Loucy (cell line): ENCODE data around the gene GNB1.
"Not testable (repeated sequence)": the region's sequence is repeated elsewhere in the genome, so short reads cannot be mapped to it uniquely, and the experiment has no call there.

ENCODE experiments used
- EZH2phosphoT487 ChIP-seq: fragments of 200-600 bp; IDR thresholded peaks from 2 replicates; pipeline ENCODE4 v1.6.1; 2018; ENCODE audit warnings: antibody characterized with exemption, mild to moderate bottlenecking, moderate library complexity, borderline replicate concordance
- TF ChIP-seq, protein P1 (sequence below): fragments of 200-600 bp; sonication (generic); conservative IDR thresholded peaks from 2 replicates; pipeline ENCODE4 v1.5.1; 2014; ENCODE audit warnings: mild to moderate bottlenecking, antibody characterized with exemption, low read length

DNA sequence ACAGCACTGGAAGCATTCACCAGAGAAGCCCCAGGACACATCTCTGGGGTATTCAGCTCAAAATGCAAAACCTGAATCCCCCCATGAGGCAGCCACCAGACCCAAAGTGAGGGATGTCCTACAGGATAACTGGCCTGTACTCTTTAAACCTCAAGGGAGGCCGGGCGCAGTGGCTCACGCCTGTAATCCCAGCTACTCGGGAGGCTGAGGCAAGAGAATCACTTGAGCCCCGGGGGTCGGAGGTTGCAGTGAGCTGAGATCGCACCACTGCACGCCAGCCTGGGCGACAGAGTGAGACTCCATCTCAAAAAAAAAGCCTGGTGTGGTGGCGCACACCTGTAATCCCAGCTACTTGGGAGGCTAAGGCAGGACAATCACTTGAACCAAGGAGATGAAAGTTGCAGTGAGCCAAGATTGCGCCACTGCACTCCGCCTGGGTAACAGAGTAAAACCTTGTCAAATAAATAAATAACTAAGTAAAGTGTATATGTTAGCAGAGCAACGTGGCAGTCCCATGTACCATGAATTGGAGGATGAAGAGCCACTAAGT, 29.1 kb downstream of the GNB1 start:
- TF ChIP-seq, protein P1, sequence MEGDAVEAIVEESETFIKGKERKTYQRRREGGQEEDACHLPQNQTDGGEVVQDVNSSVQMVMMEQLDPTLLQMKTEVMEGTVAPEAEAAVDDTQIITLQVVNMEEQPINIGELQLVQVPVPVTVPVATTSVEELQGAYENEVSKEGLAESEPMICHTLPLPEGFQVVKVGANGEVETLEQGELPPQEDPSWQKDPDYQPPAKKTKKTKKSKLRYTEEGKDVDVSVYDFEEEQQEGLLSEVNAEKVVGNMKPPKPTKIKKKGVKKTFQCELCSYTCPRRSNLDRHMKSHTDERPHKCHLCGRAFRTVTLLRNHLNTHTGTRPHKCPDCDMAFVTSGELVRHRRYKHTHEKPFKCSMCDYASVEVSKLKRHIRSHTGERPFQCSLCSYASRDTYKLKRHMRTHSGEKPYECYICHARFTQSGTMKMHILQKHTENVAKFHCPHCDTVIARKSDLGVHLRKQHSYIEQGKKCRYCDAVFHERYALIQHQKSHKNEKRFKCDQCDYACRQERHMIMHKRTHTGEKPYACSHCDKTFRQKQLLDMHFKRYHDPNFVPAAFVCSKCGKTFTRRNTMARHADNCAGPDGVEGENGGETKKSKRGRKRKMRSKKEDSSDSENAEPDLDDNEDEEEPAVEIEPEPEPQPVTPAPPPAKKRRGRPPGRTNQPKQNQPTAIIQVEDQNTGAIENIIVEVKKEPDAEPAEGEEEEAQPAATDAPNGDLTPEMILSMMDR = not testable (repeated sequence)
- not testable (repeated sequence) for TF ChIP-seq EZH2phosphoT487
